ENCODE measurements around the gene PMEPA1.

The PMEPA1 gene

DNA sequence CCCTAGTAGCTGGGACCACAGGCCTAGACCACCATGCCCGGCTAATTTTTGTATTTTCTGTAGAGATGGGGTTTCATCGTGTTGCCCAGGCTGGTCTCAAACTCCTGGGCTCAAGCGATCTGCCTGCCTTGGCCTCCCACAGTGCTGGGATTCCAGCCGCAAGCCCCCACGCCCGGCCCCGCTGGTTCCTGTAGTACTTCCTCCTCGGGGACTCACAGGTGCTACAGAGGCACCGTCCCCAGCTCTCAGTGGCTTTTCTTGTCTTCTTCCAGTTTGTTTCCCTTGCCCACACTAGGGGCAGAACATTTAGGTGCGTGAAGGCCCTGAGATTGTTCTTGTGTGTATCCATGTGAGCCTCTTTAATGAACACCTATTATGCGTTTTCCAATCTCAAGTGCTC lies 88.8 kb downstream of the PMEPA1 start:
- DNase-seq, result no peak

DNA sequence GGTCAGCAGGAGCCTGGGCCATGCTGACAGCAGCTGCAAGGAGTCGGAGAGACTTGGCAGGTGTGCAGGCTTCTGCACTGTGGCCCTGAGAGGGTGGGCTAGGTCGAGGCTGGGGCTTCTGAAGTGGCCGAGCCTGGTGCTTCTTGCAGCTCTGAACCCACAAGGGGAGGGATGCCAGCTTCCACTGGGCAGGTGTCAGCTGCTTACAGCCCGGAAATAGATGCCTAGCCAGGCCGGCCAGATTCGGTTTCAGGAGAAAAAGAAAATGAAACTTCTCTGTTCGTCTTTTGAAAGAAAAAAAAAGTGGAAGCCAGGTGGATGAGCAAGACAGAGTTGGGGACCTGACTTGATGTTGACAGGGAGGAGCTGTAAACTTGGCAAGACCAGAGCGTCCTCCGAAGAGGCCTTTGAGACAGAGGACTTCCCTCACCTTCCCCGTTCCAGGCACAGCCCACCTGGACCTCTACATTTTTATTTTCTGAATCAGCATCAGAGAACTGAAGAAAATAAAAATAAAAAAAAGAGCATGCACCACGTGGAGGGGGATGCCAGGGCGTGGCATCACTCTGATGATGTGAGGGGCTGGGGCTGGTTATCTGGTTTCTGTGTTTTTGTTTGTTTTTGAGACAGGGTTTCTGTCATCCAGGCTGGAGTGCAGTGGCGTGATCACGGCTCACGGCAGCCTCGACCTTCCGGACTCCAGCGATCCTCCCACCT lies 89.4 kb downstream of the PMEPA1 start, which contains the start of gene ZBP1:
Gene ZBP1, minus strand, starts transcription at position 153 of the 717 bp plus-strand sequence. Its CDS starts 131 bp downstream, at position 22.
- DNase-seq, result peak; percentile 23

DNA sequence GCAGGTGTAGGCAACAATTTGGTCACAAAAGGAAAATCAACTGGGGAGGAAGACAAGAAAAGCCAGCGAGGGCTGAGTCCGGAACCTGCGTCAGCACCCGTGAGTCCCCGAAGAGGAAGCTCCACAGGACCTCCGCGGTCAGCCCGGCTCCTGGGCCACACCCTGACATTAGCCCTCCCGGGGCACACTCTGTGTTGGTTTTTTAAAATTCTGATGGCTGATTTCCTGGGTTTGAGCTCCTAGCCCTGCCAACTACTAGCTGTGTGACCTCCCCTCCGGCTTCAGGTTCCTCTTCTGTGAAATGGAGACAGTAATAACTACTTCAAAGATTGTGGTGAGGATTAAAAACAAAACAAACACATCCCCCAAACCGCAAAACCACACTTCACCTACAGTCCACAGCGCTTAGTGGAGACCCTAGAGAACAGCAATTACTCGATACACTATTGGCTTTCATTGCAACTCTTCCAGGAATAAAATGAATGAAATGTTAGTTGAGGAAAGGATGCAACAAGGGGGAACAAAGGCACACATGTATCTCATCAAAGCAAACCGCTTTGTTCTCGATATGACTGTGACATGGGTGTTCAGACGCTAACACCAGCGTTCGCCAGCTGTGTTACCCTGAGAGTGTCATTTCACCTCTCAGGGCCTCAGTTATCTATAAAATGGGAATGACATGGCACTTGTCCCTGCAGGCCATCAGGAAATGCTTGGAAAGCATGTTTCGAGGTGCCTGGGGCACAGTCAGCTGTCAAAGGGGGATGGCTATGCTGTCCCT lies 90.6 kb downstream of the PMEPA1 start:
- peak; percentile 56 for DNase-seq

DNA sequence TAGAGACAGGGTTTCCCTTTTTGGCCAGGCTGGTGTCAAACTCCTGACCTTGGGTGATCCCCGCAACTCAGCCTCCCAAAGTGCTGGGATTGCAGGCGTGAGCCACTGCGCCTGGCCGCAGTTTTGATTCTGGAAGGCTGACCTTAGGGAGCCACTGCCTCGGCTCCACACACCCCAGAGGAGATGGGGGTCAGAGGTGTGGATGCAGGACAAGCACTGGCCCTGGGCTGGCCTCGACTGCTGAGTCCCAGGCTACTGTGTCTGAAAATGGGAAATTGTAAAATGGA lies 91.1 kb downstream of the PMEPA1 start:
- DNase-seq, result no peak

- DNase-seq, result no peak
These were observed 91.6 kb downstream of the PMEPA1 start for GRCh38 chr20:57618091-57618763.

DNA sequence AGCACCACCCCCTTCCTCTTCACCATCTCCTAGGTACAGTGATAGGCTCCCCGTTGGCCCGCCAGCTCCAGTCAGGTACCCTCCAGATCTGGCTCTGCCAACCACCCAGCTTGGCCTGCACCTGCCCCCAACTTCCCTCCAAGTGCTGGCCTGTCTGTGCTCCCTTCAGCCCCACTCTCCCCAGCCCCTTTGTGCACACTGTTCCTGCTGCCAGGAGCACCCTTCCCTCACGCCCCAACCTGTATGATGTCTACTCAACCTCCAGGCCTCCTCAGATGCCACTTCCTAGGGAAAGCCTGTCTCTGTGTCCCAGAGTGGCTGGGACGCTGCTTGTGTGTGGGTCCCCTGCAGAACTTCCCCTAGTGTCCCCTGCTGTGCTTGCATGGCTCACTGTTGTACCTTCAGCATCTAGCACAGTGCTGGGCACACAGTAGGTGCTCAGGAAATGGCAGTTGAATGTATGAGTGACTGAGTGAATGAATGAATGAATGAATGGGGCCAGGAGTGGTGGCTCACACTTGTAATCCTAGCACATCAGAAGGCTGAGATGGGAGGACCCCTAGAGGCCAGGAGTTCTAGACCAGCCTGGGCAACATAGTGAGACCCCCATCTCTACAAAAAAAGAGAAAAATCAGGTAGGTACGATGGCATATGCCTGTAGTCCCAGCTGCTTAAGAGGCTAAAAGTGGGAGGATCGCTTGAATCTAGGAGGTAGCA lies 92.6 kb downstream of the PMEPA1 start:
- DNase-seq, result no peak

- DNase-seq, result no peak
These were observed 93.5 kb downstream of the PMEPA1 start for GRCh38 chr20:57616143-57616951.

GRCh38 chr20:57615445-57615811 lies 94.4 kb downstream of the PMEPA1 start:
- DNase-seq, result no peak

- DNase-seq, result no peak
These were observed 95.0 kb downstream of the PMEPA1 start for GRCh38 chr20:57614490-57615444.

DNA sequence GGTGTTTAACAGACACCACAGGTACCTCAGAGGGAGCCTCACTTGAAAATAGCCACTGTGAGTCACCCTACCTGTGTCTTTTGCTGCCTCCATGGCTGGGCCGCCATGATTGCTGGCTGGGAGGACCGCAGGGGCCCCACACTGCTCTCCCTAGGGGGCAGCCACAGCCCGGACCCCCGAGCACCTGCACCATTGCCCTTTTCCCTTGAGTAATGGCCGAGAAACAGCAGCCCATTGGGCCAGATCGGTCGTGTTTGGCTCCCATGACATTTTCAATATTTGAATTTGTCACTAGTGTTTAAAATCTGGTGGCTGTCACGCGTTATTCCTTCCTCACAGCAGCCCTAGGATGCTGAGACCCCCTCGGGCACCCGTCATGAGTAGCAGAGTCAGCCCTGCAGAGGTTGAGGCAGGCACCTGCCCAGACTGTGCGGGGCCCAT lies 96.3 kb downstream of the PMEPA1 start:
- no peak for DNase-seq

GRCh38 chr20:57612916-57613315 lies 96.9 kb downstream of the PMEPA1 start:
- DNase-seq, result no peak

- no peak for DNase-seq
These were observed 97.4 kb downstream of the PMEPA1 start for GRCh38 chr20:57612436-57612835.

DNA sequence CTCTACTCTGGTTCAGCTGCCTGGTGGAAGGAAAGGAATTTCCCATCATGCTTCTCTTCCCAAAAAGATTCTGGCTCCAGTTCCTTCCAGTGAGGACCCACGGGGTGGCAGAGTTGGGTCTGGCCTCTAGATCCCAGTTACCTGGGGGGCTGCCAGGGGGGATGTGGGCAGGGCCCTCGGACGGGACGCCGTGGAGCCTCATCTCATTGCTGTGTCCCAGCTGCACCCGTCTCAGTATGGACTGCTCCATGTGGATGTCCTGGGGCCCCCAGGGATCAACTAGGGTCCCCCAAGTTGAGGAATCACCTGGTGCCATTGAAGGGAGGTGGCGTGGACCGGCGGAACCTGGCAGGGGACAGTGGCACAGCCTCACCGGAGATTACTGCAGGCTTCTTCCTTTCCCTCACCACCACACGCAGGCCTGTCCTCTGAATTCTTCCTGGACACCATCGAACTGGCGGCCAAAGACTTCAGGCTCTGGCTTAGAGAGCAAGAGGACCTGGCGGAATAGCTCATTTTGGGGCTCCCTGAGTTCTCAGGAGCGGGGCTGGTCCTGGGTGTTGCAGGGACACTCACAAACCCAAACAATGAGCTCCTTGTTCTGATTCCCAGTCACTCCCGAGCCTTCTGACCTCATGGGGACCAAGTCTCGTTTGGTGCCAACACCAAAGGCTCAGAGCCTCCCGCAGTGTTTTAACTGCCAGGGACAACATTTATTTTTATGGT lies 98.1 kb downstream of the PMEPA1 start:
- no peak for DNase-seq

DNA sequence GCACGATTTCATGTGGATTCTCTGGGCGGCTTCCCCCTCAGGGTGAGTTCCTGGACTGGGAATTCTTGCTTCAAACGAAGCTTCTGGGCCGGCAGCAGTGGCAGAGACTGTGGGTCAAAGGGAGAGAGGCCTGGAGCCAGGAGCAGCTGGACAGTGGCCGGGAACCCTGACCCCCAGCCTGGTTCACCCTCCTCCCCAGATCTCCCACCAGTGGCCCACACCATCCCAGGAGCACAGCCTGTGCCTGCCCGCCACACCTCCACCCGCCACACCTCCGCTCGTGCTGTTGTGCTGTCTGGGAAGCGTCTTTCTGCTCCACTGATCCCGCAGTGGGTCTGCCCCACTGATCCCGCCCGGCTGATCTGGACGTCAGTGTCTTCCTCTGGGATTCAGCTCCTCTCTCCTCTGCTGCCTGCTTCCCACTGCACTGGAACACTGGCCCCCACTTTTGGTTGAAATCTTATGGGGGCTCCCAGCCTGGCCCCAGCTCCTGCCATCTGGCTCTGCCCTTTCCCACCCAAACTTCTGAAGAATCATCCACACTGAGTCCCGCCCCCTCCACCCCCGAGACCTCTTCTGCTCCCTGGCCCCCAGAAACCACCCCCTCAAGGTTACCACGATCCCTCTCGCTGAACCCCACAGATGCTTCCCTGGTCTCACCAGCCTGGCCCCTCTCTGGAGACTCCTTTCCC lies 99.4 kb downstream of the PMEPA1 start:
- no peak for DNase-seq

DNA sequence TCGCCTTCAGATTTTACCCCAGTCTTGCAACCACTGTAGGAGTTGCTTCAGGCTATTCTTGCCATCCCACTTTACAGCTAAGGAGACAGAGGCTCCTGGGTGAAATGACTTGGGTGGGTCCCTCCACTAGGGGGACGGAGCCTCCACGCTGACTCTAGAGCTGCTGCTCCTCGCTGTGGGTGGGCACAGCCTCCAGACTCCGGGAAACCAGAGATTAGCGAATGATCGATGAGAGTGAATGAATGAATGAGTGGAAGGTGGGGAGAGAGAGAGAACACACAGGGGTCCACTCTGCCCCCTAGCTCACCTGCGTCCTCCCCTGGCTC lies 100.0 kb downstream of the PMEPA1 start:
- DNase-seq, result no peak

DNA sequence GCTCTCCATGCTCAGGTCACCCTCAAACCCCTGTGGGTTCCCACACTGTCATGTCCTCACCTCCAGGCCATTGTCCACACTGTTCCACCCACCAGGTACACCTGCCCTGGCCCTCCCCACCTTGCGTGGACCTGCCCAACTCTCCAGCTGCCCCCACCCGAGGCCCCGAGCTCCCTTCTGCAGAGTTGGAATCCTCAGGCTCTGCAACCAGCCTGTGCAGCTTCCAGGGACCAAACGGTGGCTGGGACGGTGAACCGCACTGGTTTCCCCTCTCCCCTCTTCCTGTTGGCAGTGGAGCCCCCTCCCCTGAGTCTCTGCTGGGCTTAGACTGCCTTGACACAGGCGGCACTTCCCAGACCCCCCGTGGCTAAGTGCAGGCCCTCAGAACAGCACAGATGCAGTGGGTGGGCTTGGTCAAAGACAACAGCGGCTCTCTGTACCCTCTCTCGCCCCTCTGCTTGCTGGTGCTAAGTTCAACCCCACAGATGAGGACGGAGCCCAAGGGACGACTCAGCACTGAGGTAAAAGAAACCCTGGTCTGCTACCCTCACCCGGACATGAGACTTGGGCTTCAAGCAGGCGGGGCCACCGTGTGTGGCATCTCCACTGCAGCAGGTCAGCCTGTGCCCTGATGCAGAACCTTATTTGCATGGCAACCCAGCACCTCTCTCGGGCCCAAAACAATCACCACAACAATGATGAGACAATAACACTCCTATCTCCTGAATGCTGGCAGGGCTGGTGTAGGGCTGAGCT lies 100.6 kb downstream of the PMEPA1 start:
- no peak for DNase-seq

DNA sequence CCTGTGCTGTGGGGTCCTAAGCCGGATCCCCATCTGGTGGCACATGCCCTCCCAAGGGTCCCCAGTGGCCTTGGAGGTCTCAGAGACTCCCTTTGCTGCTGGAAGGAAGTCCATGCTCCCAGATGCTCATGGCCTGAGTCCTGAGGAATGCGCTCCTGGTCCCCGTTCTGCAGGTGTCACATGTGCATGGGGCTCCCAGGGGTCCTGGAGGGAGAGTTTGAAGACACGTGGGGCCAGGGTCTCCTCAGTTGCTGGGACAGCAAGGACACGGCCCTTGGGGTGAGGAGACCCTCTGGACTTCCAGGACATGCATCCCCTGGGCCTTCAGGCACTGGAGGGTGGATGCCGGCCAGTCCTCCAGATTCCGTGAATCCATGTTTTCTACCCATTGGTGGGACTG lies 101.3 kb downstream of the PMEPA1 start:
- DNase-seq, result no peak

DNA sequence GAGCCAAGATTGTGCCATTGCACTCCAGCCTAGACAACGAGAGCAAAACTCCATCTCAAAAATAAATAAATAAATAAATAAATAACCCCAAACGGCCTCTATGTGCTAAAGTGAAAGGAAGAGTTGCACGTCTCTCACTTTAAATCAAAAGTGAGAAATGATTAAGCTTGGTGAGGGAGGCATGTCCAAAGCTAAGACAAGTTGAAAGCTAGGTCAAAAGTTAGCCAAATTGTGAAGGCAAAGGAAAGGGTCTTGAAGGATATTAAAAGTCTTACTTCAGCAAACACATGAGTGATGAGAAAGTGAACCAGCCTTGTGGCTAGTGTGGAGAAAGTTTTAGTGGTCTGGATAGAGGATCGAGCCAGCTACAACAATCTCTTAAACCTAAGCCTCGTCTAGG lies 103.9 kb downstream of the PMEPA1 start:
- no peak for DNase-seq

DNA sequence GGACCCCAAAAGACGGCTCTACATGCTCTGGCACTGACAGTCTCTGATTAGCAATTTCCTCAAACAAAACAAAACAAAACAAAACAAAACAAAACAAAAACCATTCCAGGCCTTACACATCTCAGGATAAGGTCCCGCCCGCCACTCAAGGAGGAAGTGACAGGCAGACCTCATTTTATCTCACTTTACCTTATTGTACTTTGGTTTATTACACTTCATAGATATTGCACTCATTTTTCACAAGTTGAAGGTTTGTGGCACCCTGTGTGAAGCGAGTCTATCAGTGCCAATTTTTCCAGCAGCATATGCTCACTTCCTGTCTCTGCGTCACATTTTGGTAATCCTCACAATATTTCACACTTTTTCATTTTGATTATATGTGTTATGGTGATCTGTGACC lies 104.8 kb downstream of the PMEPA1 start:
- DNase-seq, result no peak

Measured in effector CD4-positive, alpha-beta T cell (primary cell).